Thoracic aorta (tissue), 2 donors: ENCODE data around the gene FAM90A1. TPM values are rescaled to one million over a fixed set of nuclear protein-coding genes. Genes with fewer than 3 reads are reported as not detected.
"Not testable (repeated sequence)": the region's sequence is repeated elsewhere in the genome, so short reads cannot be mapped to it uniquely, and the experiment has no call there.

ENCODE experiments used
- ATAC-seq: fragments of 150-250 bp; one replicate; pipeline ENCODE4 v1.8.0; 2017; ENCODE audit warnings: low read depth; ENCODE audit not compliant: insufficient number of reproducible peaks, low FRiP score
- DNase-seq: peaks from one replicate; pipeline ENCODE4 v3.0.0-alpha.2; 2020; ENCODE audit warnings: low spot score
- H3K27ac ChIP-seq, 2 donors: fragments of 200-600 bp; sonication (generic); 1 replicate in 1 of 2; 2 replicates in 1 of 2; pipeline ENCODE4 v1.5.1; 2016; ENCODE audit warnings: mild to moderate bottlenecking in 2 of 2, moderate library complexity in 2 of 2
- H3K27me3 ChIP-seq: fragments of 200-600 bp; sonication (generic); replicated peaks from 2 replicates; pipeline ENCODE4 v1.6.0; 2016; ENCODE audit warnings: mild to moderate bottlenecking; ENCODE audit not compliant: insufficient read depth
- H3K36me3 ChIP-seq: fragments of 200-600 bp; sonication (generic); one replicate; pipeline ENCODE4 v1.5.1; 2016
- H3K4me1 ChIP-seq, 2 donors: fragments of 200-600 bp; sonication (generic); 1 replicate in 1 of 2; 2 replicates in 1 of 2; pipeline versions ENCODE4 v1.5.1 to v1.6.0; 2016; ENCODE audit warnings: low read depth in 2 of 2, mild to moderate bottlenecking in 1 of 2; ENCODE audit not compliant: control insufficient read depth in 1 of 2
- H3K4me3 ChIP-seq: fragments of 200-600 bp; sonication (generic); 2 replicates; pipeline ENCODE4 v1.5.1; 2016; ENCODE audit warnings: mild to moderate bottlenecking
- H3K9me3 ChIP-seq: fragments of 200-600 bp; sonication (generic); 2 replicates; pipeline ENCODE4 v1.5.1; 2016
- total RNA-seq, 2 donors: library from RNA; depleted of rRNA; stranded (reverse); fragments of >200 nt; gene quantifications; one replicate each; pipeline versions ENCODE4 v1.1.0 to v1.2.3, GENCODE V29; 2016

FAM90A1 gene
- total RNA-seq, 2 donors from 2014 or later, result not detected

- not testable (repeated sequence) for H3K4me1 ChIP-seq, H3K27me3 ChIP-seq, H3K36me3 ChIP-seq, H3K9me3 ChIP-seq
- peak overlapping the region; percentile 97 for H3K4me3 ChIP-seq
- H3K27ac ChIP-seq, result peak overlapping the region; percentile 76 to 82
- ATAC-seq, result peak; percentile 82
- DNase-seq, result peak; percentile 85
Observed at GRCh38 chr12:8242880-8243681, 15.7 kb upstream of the FAM90A1 start.

- not testable (repeated sequence) for H3K4me1 ChIP-seq, H3K27me3 ChIP-seq, ATAC-seq, H3K36me3 ChIP-seq, H3K9me3 ChIP-seq, DNase-seq
- Histone ChIP-seq H3K4me3 (peak overlapping the region; percentile 97), H3K27ac (peak overlapping the region in 1 of 2 donors; percentile 82)
Observed at GRCh38 chr12:8242622-8242879, 15.1 kb upstream of the FAM90A1 start.

GRCh38 chr12:8241917-8242621 lies 14.7 kb upstream of the FAM90A1 start:
- not testable (repeated sequence) for DNase-seq, H3K9me3 ChIP-seq, H3K36me3 ChIP-seq, H3K4me1 ChIP-seq, H3K27me3 ChIP-seq, ATAC-seq
- Histone ChIP-seq H3K27ac (peak overlapping the region in 1 of 2 donors; percentile 82), H3K4me3 (peak overlapping the region; percentile 97)

- not testable (repeated sequence) for H3K27ac ChIP-seq, H3K4me1 ChIP-seq, H3K9me3 ChIP-seq, ATAC-seq, H3K4me3 ChIP-seq, H3K27me3 ChIP-seq, H3K36me3 ChIP-seq, DNase-seq
Observed at GRCh38 chr12:8240340-8241114, 13.1 kb upstream of the FAM90A1 start.

GRCh38 chr12:8237031-8237430 lies 9.6 kb upstream of the FAM90A1 start:
- H3K27me3 ChIP-seq, H3K36me3 ChIP-seq, ATAC-seq, H3K4me3 ChIP-seq, H3K4me1 ChIP-seq, H3K27ac ChIP-seq, H3K9me3 ChIP-seq, DNase-seq: not testable (repeated sequence)

- H3K27me3 ChIP-seq, H3K9me3 ChIP-seq, ATAC-seq, DNase-seq, H3K36me3 ChIP-seq, H3K4me1 ChIP-seq, H3K27ac ChIP-seq, H3K4me3 ChIP-seq: not testable (repeated sequence)
Observed at GRCh38 chr12:8235316-8236157, 8.1 kb upstream of the FAM90A1 start.

- not testable (repeated sequence) for H3K4me3 ChIP-seq, H3K9me3 ChIP-seq, H3K27ac ChIP-seq, DNase-seq, H3K4me1 ChIP-seq, H3K36me3 ChIP-seq, ATAC-seq, H3K27me3 ChIP-seq
Observed at GRCh38 chr12:8234746-8235145, 7.3 kb upstream of the FAM90A1 start.

GRCh38 chr12:8233935-8234495 lies 6.6 kb upstream of the FAM90A1 start:
- not testable (repeated sequence) for H3K27ac ChIP-seq, H3K27me3 ChIP-seq, ATAC-seq, H3K9me3 ChIP-seq, H3K4me3 ChIP-seq, H3K36me3 ChIP-seq, DNase-seq, H3K4me1 ChIP-seq

- ATAC-seq, H3K27me3 ChIP-seq, H3K9me3 ChIP-seq, H3K4me3 ChIP-seq, H3K36me3 ChIP-seq, DNase-seq, H3K27ac ChIP-seq, H3K4me1 ChIP-seq: not testable (repeated sequence)
Observed at GRCh38 chr12:8233300-8233855, 6.0 kb upstream of the FAM90A1 start.
